Measurements from ENCODE around the gene CCNG1. TPM values are rescaled to one million over a fixed set of nuclear protein-coding genes. Genes with fewer than 3 reads are reported as not detected.
A peak's percentile ranks its signal among the peaks of the same experiment; 100 is the strongest.
"Not testable (repeated sequence)": the region's sequence is repeated elsewhere in the genome, so short reads cannot be mapped to it uniquely, and the experiment has no call there.

The CCNG1 gene
- 117 TPM for total RNA-seq (2021; ENCODE audit: unreplicated experiment)
- 53.0 TPM for polyA plus RNA-seq (2012; ENCODE audit: insufficient read length)
- Bru-seq, nascent RNA = percentile 94 among the genes with signal in this experiment
- percentile 95 among the genes with signal in this experiment for BruChase-seq, experiment 1, labeled RNA remaining after a 2-hour chase
- percentile 99 among the genes with signal in this experiment for BruChase-seq, experiment 2, labeled RNA remaining after a 6-hour chase
- long read RNA-seq, transcript CCNG1-201 (7 exons, 2,458 nt) = major isoform, 213 of 311 reads
- long read RNA-seq, transcript CCNG1-202 (8 exons, 2,366 nt) = minor isoform, 61 of 311 reads
- long read RNA-seq, partial matches to known transcripts = 13 of 311 reads
- long read RNA-seq, other reads (novel, unspliced or antisense) = 24 of 311 reads

GRCh38 chr5:163437309-163438182, at the start of gene CCNG1:
TSS of gene CCNG1 (plus strand) at chr5:163437595. CDS start at chr5:163439257, 1,662 bp downstream.
- peaks cover 31% of the 10 kb centered on the region for H3K36me3 ChIP-seq (ENCODE audit: control insufficient read depth, insufficient read depth, low read length)
- H3K27me3 ChIP-seq (ENCODE audit: control insufficient read depth, insufficient read depth, low read length) = no peaks in the 10 kb centered on the region
- H3K4me3 ChIP-seq (ENCODE audit: low read depth in 2 of 2, low read length in 2 of 2) = peak within 1 kb of the TSS; percentile 81 to 97
- no peaks in the 10 kb centered on the region for H3K9me3 ChIP-seq (ENCODE audit: control insufficient read depth, insufficient read depth, low read depth, low read length)
- peak; percentile 97 for ATAC-seq
- peak; percentile 84 for DNase-seq (ENCODE audit: low read depth, low spot score)
- peak; percentile 60; the same call in 1 of the 2 replicates for TF ChIP-seq SIN3A (IDR thresholded peaks at IDR 0.05; ENCODE audit: borderline replicate concordance, insufficient read depth, low read depth, low read length)
- TF ChIP-seq TCF7L2 (IDR thresholded peaks at IDR 0.05; ENCODE audit: low read depth, low read length) = peak; percentile 53; the same call in 1 of the 2 replicates
- no peak for TF ChIP-seq CTCF (IDR thresholded peaks at IDR 0.05)
- peak; percentile 96 for TF ChIP-seq POLR2AphosphoS5 (IDR thresholded peaks at IDR 0.05; ENCODE audit: low read depth, low read length)
- peaks cover 30% of the 10 kb centered on the region for H3K4me1 ChIP-seq (ENCODE audit: control insufficient read depth, insufficient read depth, low read length)
- peak within 1 kb of the TSS; percentile 94 for H3K27ac ChIP-seq (ENCODE audit: low read length)
- POLR2A ChIA-PET = interaction anchor here (0.6 kb wide), 2 partner anchors 23 to 72 kb away, joined by 3 to 12 read pairs; partner anchors contain the start of genes HMMR and NUDCD2
- intact Hi-C loops (cut with micrococcal nuclease; ENCODE audit: unreplicated experiment) = no loop called here
- in situ Hi-C loops (cut with HindIII; ENCODE audit: low pct_unique_long_range_greater_than_20kb, low sequenced_read_pairs) = no loop called here
- BruUV-seq (replicated peaks) = no TSS peak
- CTCF ChIA-PET = no interaction called here

- CTCF ChIA-PET = no interaction called here
- DNase-seq (ENCODE audit: low read depth, low spot score) = no peak
- POLR2A ChIA-PET = no interaction called here
- BruUV-seq (replicated peaks) = no TSS peak
- TF ChIP-seq REST (IDR thresholded peaks at IDR 0.05; ENCODE audit: insufficient read depth in 1 of 2, low read depth in 2 of 2, low read length in 1 of 2) (peak in 1 of 2 experiments; percentile 45; a peak in 1 of 4 replicates), POLR2AphosphoS5 (IDR thresholded peaks at IDR 0.05; ENCODE audit: low read depth, low read length) (no peak)
- Histone ChIP-seq H3K27ac (ENCODE audit: low read length) (no peak overlapping the region), H3K4me3 (ENCODE audit: low read depth in 2 of 2, low read length in 2 of 2) (no peak overlapping the region), H3K9me3 (ENCODE audit: control insufficient read depth, insufficient read depth, low read depth, low read length) (no peaks in the 10 kb centered on the region), H3K27me3 (ENCODE audit: control insufficient read depth, insufficient read depth, low read length) (no peaks in the 10 kb centered on the region), H3K36me3 (ENCODE audit: control insufficient read depth, insufficient read depth, low read length) (no peaks in the 10 kb centered on the region), H3K4me1 (ENCODE audit: control insufficient read depth, insufficient read depth, low read length) (no peaks in the 10 kb centered on the region)
- in situ Hi-C loops (cut with HindIII; ENCODE audit: low pct_unique_long_range_greater_than_20kb, low sequenced_read_pairs) = no loop called here
- intact Hi-C loops (cut with micrococcal nuclease; ENCODE audit: unreplicated experiment) = no loop called here
- no peak for ATAC-seq
Observed at GRCh38 chr5:163395792-163396191, 41.6 kb upstream of the CCNG1 start.

- H3K9me3 ChIP-seq (ENCODE audit: control insufficient read depth, insufficient read depth, low read depth, low read length); H3K27me3 ChIP-seq (ENCODE audit: control insufficient read depth, insufficient read depth, low read length); H3K27ac ChIP-seq (ENCODE audit: low read length); CTCF ChIA-PET; ATAC-seq; BruUV-seq (replicated peaks); POLR2A ChIA-PET; in situ Hi-C loops (cut with HindIII; ENCODE audit: low pct_unique_long_range_greater_than_20kb, low sequenced_read_pairs); DNase-seq (ENCODE audit: low read depth, low spot score); H3K36me3 ChIP-seq (ENCODE audit: control insufficient read depth, insufficient read depth, low read length); intact Hi-C loops (cut with micrococcal nuclease; ENCODE audit: unreplicated experiment); H3K4me1 ChIP-seq (ENCODE audit: control insufficient read depth, insufficient read depth, low read length); H3K4me3 ChIP-seq (ENCODE audit: low read depth in 2 of 2, low read length in 2 of 2): not testable (repeated sequence)
Observed at GRCh38 chr5:163396818-163397340, 40.5 kb upstream of the CCNG1 start.

All from Panc1 (cell line).